GM10266 (cell line): Measurements from ENCODE around the gene KRT6C.
"Not testable (repeated sequence)": the region's sequence is repeated elsewhere in the genome, so short reads cannot be mapped to it uniquely, and the experiment has no call there.

Experiments used
- DNase-seq: peaks from one replicate; pipeline ENCODE4 v3.0.0; 2012; ENCODE audit errors: extremely low spot score
- TF ChIP-seq, protein P1 (sequence below): IDR thresholded peaks from 2 replicates; pipeline ENCODE4 v1.5.1; 2012; ENCODE audit warnings: mild to moderate bottlenecking, low read depth; ENCODE audit not compliant: control insufficient read depth, insufficient read depth; ENCODE audit errors: missing control alignments

The KRT6C gene

GRCh38 chr12:52513736-52514135 is 40.1 kb upstream of the KRT6C start:
- DNase-seq = no peak
- TF ChIP-seq, protein P1, sequence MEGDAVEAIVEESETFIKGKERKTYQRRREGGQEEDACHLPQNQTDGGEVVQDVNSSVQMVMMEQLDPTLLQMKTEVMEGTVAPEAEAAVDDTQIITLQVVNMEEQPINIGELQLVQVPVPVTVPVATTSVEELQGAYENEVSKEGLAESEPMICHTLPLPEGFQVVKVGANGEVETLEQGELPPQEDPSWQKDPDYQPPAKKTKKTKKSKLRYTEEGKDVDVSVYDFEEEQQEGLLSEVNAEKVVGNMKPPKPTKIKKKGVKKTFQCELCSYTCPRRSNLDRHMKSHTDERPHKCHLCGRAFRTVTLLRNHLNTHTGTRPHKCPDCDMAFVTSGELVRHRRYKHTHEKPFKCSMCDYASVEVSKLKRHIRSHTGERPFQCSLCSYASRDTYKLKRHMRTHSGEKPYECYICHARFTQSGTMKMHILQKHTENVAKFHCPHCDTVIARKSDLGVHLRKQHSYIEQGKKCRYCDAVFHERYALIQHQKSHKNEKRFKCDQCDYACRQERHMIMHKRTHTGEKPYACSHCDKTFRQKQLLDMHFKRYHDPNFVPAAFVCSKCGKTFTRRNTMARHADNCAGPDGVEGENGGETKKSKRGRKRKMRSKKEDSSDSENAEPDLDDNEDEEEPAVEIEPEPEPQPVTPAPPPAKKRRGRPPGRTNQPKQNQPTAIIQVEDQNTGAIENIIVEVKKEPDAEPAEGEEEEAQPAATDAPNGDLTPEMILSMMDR = no peak

DNA sequence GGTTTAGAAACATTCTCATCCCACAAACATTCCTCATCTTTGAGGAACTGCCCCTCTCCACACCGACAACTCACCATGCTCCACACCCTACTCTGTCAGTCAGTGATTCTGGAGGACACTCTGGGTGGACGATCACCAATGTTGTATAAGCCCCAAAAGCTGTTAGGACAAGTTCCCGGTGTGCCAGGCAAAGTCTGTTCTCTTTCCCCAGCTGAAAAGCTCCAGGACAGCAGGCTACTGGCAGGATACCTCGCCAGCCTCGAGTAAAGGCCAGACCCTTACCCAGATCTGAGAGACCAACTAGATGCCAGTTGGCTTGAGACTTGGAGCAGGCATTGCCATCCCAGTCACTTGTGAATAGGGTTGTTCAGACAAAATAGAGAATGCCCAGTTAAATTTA is 34.6 kb upstream of the KRT6C start:
- TF ChIP-seq, protein P1 = no peak
- no peak for DNase-seq

DNA sequence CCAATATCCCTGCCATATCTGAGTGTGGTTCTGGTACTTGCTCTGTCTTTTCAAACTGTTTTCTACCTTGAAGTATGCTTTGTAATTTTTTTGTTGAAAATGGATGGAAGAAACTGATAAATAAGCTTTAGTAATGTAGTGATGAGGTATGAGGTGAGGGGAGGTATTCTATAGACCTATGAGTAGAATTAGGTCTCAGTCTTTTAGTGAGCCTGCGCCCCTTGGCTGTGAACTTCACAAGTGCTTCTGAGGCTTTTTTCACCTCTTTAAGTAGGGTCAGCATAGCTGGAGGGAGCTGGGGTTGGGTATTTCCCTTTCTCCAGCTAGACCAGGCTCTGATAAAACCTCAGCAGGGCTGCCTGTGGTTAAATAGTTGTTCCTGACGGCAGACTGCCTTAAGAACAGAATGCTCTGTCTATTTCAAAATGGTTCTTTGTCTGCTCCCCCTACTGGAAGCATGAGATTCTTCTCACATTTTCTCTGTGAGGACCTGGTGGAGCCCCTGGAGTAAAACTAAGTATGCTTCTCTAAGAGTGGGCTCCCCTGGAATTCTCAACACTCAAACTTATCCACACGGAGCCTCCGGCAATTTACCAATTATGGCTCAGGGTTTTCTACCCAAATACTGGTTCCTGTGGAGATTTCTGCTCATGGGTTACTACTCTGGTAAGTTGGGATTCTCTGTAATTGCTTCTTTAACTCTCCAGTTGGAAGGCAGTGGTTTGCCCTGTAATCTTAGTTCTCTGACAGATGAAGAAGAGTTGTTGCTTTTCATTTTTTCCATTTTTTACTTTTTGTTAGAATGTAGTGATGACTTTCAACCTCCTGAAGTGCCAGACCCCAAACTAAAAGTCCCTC is 33.5 kb upstream of the KRT6C start:
- DNase-seq = peak; percentile 35

GRCh38 chr12:52502877-52503276 is 29.3 kb upstream of the KRT6C start:
- DNase-seq = no peak
- TF ChIP-seq, protein P1 = no peak

More for the DNA sequence above, 33.5 kb upstream of the KRT6C start:
- TF ChIP-seq, protein P1 = peak; percentile 25

- TF ChIP-seq, protein P1 = no peak
- DNase-seq = no peak
Measured at GRCh38 chr12:52501490-52501889, 27.9 kb upstream of the KRT6C start.

GRCh38 chr12:52500574-52500973 is 27.0 kb upstream of the KRT6C start:
- DNase-seq = not testable (repeated sequence)

DNA sequence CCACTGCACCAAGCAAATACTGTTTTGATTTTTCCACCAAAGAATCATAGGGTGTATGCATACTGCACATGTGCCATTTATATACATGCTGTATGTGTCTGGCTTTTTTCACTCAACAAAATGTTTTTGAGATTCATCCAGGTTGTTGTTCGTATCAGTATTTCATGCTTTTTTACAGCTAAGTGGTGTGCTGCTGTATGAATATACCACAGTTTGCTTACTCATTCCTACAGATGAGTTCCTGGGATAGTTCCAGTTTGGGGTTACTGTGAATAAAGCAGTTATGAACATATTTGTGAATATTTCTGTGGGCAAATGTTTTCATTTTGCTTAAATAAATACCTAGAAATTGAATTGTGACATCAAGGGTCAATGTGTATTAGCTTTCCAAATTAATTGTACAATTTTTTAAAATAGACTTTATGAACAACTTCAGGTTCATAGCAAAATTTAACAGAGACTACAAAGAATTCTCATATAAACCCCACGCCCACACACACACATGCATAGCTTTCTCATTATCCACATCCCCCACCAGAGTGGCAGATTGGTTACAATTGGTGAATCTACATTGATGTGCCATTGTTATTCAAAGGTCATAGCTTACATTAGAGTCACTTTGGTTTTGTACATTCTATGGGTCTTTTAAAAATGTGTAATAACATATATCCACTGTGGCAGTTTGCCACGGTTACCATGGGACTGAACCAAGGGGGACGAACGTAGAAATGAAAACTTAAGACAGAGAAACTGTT is 26.4 kb upstream of the KRT6C start:
- no peak for DNase-seq
- TF ChIP-seq, protein P1 = no peak

- TF ChIP-seq, protein P1 = no peak
- no peak for DNase-seq
Measured at GRCh38 chr12:52498946-52499345, 25.3 kb upstream of the KRT6C start.
